Thoracic aorta (tissue), 2 donors: ENCODE measurements around the gene RIC3. TPM values are rescaled to one million over a fixed set of nuclear protein-coding genes. Genes with fewer than 3 reads are reported as not detected.
"Not testable (repeated sequence)": the region's sequence is repeated elsewhere in the genome, so short reads cannot be mapped to it uniquely, and the experiment has no call there.

Experiments
- ATAC-seq: fragments of 150-250 bp; one replicate; pipeline ENCODE4 v1.8.0; 2017; ENCODE audit warnings: low read depth; ENCODE audit not compliant: insufficient number of reproducible peaks, low FRiP score
- DNase-seq: peaks from one replicate; pipeline ENCODE4 v3.0.0-alpha.2; 2020; ENCODE audit warnings: low spot score
- H3K27ac ChIP-seq, 2 donors: fragments of 200-600 bp; sonication (generic); 1 replicate in 1 of 2; 2 replicates in 1 of 2; pipeline ENCODE4 v1.5.1; 2016; ENCODE audit warnings: mild to moderate bottlenecking in 2 of 2, moderate library complexity in 2 of 2
- H3K27me3 ChIP-seq: fragments of 200-600 bp; sonication (generic); replicated peaks from 2 replicates; pipeline ENCODE4 v1.6.0; 2016; ENCODE audit warnings: mild to moderate bottlenecking; ENCODE audit not compliant: insufficient read depth
- H3K36me3 ChIP-seq: fragments of 200-600 bp; sonication (generic); one replicate; pipeline ENCODE4 v1.5.1; 2016
- H3K4me1 ChIP-seq, 2 donors: fragments of 200-600 bp; sonication (generic); 1 replicate in 1 of 2; 2 replicates in 1 of 2; pipeline versions ENCODE4 v1.5.1 to v1.6.0; 2016; ENCODE audit warnings: low read depth in 2 of 2, mild to moderate bottlenecking in 1 of 2; ENCODE audit not compliant: control insufficient read depth in 1 of 2
- H3K4me3 ChIP-seq: fragments of 200-600 bp; sonication (generic); 2 replicates; pipeline ENCODE4 v1.5.1; 2016; ENCODE audit warnings: mild to moderate bottlenecking
- H3K9me3 ChIP-seq: fragments of 200-600 bp; sonication (generic); 2 replicates; pipeline ENCODE4 v1.5.1; 2016
- total RNA-seq, 2 donors: library from RNA; depleted of rRNA; stranded (reverse); fragments of >200 nt; gene quantifications; one replicate each; pipeline versions ENCODE4 v1.1.0 to v1.2.3, GENCODE V29; 2016
- TF ChIP-seq, protein P1 (sequence below): fragments of 200-600 bp; sonication (generic); IDR thresholded peaks from one replicate; pipeline ENCODE4 v1.5.1; 2019; ENCODE audit warnings: antibody characterized with exemption

RIC3 gene
- total RNA-seq, 2 donors from 2014 or later, result 13.1 to 17.7 TPM

DNA sequence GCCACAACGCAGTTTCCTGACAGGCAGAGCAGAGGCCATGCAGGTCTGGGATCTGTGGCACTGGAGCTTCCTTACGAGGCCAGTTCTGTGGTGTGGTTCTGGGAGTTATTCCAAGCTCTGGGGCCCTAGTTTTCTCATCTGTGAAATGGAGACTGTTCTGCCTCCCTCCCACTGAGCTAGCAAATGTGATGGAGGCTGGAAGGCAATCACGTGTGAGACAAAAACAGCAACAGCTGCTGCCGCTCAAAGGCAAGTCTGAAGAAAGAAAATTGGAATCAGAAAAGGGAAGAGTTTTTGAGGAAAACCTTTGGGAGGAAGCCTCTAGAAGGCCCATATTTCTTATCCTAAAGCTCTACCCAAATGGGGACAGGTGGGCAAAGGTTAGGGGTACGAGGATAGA, 8.3 kb upstream of the RIC3 start:
- DNase-seq (no peak), ATAC-seq (no peak)
- H3K36me3 ChIP-seq, result no peaks in the 10 kb centered on the region
- no peak overlapping the region for H3K27ac ChIP-seq
- H3K4me3 ChIP-seq, result no peak overlapping the region
- H3K4me1 ChIP-seq, result no peaks in the 10 kb centered on the region
- no peaks in the 10 kb centered on the region for H3K9me3 ChIP-seq
- no peaks in the 10 kb centered on the region for H3K27me3 ChIP-seq
- TF ChIP-seq, protein P1, sequence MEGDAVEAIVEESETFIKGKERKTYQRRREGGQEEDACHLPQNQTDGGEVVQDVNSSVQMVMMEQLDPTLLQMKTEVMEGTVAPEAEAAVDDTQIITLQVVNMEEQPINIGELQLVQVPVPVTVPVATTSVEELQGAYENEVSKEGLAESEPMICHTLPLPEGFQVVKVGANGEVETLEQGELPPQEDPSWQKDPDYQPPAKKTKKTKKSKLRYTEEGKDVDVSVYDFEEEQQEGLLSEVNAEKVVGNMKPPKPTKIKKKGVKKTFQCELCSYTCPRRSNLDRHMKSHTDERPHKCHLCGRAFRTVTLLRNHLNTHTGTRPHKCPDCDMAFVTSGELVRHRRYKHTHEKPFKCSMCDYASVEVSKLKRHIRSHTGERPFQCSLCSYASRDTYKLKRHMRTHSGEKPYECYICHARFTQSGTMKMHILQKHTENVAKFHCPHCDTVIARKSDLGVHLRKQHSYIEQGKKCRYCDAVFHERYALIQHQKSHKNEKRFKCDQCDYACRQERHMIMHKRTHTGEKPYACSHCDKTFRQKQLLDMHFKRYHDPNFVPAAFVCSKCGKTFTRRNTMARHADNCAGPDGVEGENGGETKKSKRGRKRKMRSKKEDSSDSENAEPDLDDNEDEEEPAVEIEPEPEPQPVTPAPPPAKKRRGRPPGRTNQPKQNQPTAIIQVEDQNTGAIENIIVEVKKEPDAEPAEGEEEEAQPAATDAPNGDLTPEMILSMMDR, result no peak

DNA sequence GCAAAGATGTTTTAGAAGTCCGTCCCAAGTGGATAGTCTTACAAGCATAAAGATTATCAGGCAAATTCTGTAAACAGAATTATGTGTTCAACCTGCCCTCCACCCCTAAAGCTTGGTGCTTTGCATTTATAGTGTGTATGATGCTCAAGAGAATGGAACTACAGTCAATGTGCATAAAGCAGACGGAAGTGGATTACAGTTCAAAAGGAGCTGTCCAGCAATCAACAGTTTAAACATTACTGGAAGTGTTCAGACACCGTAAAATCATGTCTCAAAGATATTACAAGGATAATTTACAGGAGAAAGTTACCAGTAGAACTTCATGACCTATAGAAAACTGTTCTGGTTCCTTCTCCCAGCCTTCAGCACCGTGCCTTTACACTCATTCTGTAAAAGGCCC, 1.0 kb downstream of the RIC3 start:
- no peak for ATAC-seq
- peak overlapping the region; percentile 87 for H3K4me3 ChIP-seq
- TF ChIP-seq, protein P1, result no peak

DNA sequence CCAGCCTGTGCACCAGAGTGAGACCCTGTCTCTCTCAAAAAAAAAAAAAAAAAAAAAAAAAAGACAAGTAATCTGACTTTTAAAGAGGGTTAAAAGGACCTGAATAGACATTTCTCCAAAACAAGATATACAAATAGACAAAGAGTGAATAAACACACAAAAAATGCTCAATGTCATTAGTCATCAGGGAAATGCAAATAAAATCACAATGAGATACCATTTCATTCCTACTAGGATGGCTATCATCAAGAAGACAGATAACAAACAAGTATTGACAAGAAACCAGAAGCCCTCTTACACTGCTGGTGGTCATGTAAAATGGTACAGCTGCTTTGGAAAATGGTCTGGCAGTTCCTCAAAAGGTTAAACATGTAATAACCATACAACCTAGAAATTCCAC, 4.1 kb downstream of the RIC3 start:
- H3K4me3 ChIP-seq, result no peak overlapping the region
- H3K9me3 ChIP-seq, result no peaks in the 10 kb centered on the region
- H3K27me3 ChIP-seq, result no peaks in the 10 kb centered on the region
- ATAC-seq, result no peak
- H3K27ac ChIP-seq, result no peak overlapping the region
- TF ChIP-seq, protein P1, result no peak
- no peaks in the 10 kb centered on the region for H3K36me3 ChIP-seq
- H3K4me1 ChIP-seq, result peaks cover 0 to 13% of the 10 kb centered on the region in 2 donors
- DNase-seq, result no peak

More for the DNA sequence above, 1.0 kb downstream of the RIC3 start:
- no peaks in the 10 kb centered on the region for H3K9me3 ChIP-seq
- no peaks in the 10 kb centered on the region for H3K36me3 ChIP-seq
- no peak for DNase-seq
- no peak overlapping the region for H3K27ac ChIP-seq
- H3K4me1 ChIP-seq, result peaks cover 0 to 13% of the 10 kb centered on the region in 2 donors
- no peaks in the 10 kb centered on the region for H3K27me3 ChIP-seq

DNA sequence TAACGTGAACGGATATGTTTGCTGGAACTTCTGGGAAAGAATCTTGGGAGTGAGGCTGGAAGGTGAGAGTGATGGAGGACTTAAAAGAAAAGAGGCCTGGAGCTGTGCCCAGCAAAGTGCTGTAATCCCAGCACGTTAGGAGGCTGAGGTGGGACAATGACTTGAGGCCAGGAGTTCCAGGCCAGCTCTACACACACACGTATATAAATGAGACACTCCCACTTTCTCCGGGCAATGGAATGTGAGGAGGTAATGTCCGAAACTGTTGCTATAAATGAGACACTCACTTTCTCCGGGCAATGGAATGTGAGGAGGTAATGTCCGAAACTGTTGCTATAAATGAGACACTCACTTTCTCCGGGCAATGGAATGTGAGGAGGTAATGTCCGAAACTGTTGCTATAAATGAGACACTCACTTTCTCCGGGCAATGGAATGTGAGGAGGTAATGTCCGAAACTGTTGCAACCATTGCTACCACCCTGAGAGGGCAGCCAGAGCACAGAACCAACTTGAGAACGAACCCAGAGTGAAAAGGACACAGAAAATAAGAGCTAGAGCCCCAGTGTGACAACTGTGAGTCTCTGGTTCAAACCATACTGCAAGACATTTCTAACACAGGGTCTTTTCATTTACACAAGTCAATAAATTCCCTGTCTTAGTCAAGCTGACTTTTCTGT, 7.1 kb downstream of the RIC3 start:
- H3K36me3 ChIP-seq, H3K9me3 ChIP-seq, ATAC-seq, H3K27ac ChIP-seq, H3K4me1 ChIP-seq, H3K27me3 ChIP-seq, H3K4me3 ChIP-seq, DNase-seq: not testable (repeated sequence)

DNA sequence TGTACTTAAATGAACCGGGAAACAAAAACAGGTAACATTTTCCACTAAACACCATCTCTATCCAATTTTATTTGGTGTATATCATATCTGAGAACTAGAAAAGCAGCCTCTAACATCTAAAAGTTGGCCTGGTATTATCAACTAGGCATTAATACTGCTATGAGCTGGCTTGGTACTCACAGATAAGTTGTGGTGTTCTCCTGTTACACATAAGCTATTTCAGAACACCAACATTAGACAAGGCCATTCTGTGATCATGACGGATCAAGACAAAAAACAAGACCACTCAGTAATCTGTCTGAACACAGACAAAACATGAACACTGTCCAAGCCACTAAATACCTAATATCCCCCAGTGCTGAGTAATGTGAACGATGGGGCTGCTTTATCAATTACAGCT, 11.9 kb downstream of the RIC3 start:
- TF ChIP-seq, protein P1, result no peak
- Histone ChIP-seq H3K4me3 (no peak overlapping the region), H3K36me3 (no peaks in the 10 kb centered on the region), H3K27me3 (no peaks in the 10 kb centered on the region), H3K27ac (no peak overlapping the region), H3K4me1 (no peaks in the 10 kb centered on the region), H3K9me3 (no peaks in the 10 kb centered on the region)
- DNase-seq (no peak), ATAC-seq (no peak)

DNA sequence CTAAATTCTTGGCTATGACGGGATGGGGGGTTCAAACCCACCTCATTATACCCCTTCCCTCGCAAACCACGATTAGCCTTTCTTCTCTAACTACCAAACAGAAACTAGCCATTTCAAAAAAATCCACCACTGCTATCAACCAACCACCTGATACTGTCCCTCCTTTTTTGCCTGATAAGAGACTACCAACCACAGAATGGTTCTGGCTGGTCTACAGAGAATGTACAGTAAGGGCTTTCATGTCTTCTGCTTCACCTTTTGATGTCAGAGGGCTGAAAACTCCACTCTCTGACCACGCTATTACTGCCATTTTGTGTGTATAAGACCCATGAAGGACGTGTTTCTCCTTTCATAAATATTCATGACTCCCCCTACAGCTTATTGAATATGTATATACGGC, 19.1 kb downstream of the RIC3 start:
- no peak for ATAC-seq

More for the DNA sequence above, 19.1 kb downstream of the RIC3 start:
- TF ChIP-seq, protein P1, result no peak
- Histone ChIP-seq H3K9me3 (no peaks in the 10 kb centered on the region), H3K4me3 (no peak overlapping the region), H3K36me3 (no peaks in the 10 kb centered on the region), H3K4me1 (no peaks in the 10 kb centered on the region), H3K27ac (no peak overlapping the region), H3K27me3 (no peaks in the 10 kb centered on the region)
- no peak for DNase-seq
